ENCODE results near the gene RNU6-1.

GRCh38 chr15:67832897-67833709 lies 6.7 kb downstream of the RNU6-1 start:
- TF ChIP-seq CTCF (IDR thresholded peaks at IDR 0.05) (no peak), POLR2AphosphoS5 (IDR thresholded peaks at IDR 0.05; ENCODE audit: low read depth, low read length) (no peak)
